GM12878 (cell line): ENCODE results near the gene NCKAP5.

Source experiments
- CEBPZ ChIP-seq: fragments of 150-350 bp; IDR thresholded peaks from 2 replicates; pipeline ENCODE4 v1.6.1; 2016; ENCODE audit warnings: low read depth, low read length
- IRF3 ChIP-seq: fragments of 450-650 bp; IDR thresholded peaks from 2 replicates; pipeline ENCODE4 v1.6.1; 2014; ENCODE audit warnings: mild to moderate bottlenecking
- NFXL1 ChIP-seq: fragments of 450-650 bp; IDR thresholded peaks from 2 replicates; pipeline ENCODE4 v1.6.1; 2017; ENCODE audit warnings: antibody characterized with exemption, mild to moderate bottlenecking, borderline replicate concordance
- POLR2AphosphoS5 ChIP-seq: IDR thresholded peaks from 2 replicates; pipeline ENCODE4 v1.6.1; 2011; ENCODE audit warnings: mild to moderate bottlenecking, low read length, inconsistent platforms
- RBBP5 ChIP-seq: fragments of 200-600 bp; sonication (generic); conservative IDR thresholded peaks from 2 replicates; pipeline ENCODE4 v1.6.1; 2016
- USF2 ChIP-seq: IDR thresholded peaks from 2 replicates; pipeline ENCODE4 v1.6.1; 2011; ENCODE audit warnings: low read depth, low read length, improper control_type of control experiment, borderline replicate concordance
- ZNF592 ChIP-seq: fragments of 450-650 bp; IDR thresholded peaks from 2 replicates; pipeline ENCODE4 v1.6.1; 2017; ENCODE audit warnings: mild to moderate bottlenecking, moderate library complexity
- TF ChIP-seq, protein P1 (sequence below), 3 experiments: IDR thresholded peaks in 2 of 3; conservative IDR thresholded peaks in 1 of 3; 2 replicates each; pipeline ENCODE4 v1.5.1; 2011; ENCODE audit warnings: low read depth in 3 of 3, low read length in 3 of 3, mild to moderate bottlenecking in 3 of 3, control low read depth in 2 of 3, moderate library complexity in 2 of 3, inconsistent platforms in 1 of 3, mixed read lengths in 1 of 3; ENCODE audit not compliant: control insufficient read depth in 2 of 3, insufficient read depth in 1 of 3; ENCODE audit errors: extremely low read depth in 1 of 3

DNA sequence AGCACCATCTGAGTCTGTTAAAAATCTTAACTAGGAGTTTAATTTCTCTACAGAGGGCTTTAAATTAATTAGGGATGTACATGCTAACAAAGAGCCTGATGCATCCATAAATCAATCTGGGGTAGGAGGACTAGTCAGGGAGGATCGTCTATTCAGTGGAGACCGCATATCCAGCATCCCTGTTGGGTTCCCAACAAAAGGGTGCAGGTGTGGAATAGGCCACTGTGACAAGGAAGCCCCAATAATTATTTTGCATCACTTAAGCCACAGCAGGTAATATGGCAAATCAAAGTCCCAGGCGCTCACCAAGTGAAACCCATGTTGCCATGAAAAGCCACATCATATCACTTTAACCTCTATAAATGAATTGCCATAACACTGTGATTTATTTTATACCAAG lies 392.3 kb downstream of the NCKAP5 start:
- TF ChIP-seq, protein P1, sequence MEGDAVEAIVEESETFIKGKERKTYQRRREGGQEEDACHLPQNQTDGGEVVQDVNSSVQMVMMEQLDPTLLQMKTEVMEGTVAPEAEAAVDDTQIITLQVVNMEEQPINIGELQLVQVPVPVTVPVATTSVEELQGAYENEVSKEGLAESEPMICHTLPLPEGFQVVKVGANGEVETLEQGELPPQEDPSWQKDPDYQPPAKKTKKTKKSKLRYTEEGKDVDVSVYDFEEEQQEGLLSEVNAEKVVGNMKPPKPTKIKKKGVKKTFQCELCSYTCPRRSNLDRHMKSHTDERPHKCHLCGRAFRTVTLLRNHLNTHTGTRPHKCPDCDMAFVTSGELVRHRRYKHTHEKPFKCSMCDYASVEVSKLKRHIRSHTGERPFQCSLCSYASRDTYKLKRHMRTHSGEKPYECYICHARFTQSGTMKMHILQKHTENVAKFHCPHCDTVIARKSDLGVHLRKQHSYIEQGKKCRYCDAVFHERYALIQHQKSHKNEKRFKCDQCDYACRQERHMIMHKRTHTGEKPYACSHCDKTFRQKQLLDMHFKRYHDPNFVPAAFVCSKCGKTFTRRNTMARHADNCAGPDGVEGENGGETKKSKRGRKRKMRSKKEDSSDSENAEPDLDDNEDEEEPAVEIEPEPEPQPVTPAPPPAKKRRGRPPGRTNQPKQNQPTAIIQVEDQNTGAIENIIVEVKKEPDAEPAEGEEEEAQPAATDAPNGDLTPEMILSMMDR (IDR thresholded peaks at IDR 0.05 in 2 of 3, conservative IDR thresholded peaks at IDR 0.05 in 1 of 3; ENCODE audit: control insufficient read depth in 2 of 3, extremely low read depth in 1 of 3, insufficient read depth in 1 of 3, low read depth in 3 of 3, low read length in 3 of 3): no peak
- TF ChIP-seq IRF3 (no peak), NFXL1 (no peak), RBBP5 (no peak), USF2 (no peak), CEBPZ (no peak), ZNF592 (no peak), POLR2AphosphoS5 (no peak)
